Superior temporal gyrus (tissue), 1 donor: Measurements from ENCODE around the gene ZNF223.

Experiments
- DNase-seq: peaks from one replicate; pipeline ENCODE4 v3.0.0-alpha.2; 2016; ENCODE audit errors: extremely low spot score

ZNF223 gene

GRCh38 chr19:44071824-44072542 is 20.1 kb downstream of the ZNF223 start, which contains the start of gene ZNF284:
TSS of gene ZNF284 (plus strand) at chr19:44072159. CDS start at chr19:44076390, 4,231 bp downstream.
- peak; percentile 98 for DNase-seq

GRCh38 chr19:44072543-44073401 is 20.9 kb downstream of the ZNF223 start:
- DNase-seq: peak; percentile 6

DNA sequence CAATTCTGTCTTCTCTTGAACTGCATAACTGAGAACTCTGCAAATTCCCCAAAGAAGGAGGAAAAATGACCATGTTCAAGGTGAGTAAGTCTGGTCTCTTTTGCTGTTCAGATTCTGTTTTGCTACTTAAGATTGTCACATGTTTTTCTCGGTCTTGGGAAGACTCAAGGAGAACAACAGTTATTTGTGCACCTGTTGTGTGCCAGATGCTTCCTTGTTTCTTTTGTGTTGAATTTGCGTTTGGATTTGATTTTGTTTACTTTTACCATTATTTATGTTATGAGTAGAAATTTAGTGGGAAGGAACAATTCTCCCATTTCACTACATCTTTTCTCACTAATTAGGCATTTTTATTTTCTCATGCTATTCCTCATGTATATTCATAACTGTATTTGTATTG is 24.5 kb downstream of the ZNF223 start:
- DNase-seq: no peak

DNA sequence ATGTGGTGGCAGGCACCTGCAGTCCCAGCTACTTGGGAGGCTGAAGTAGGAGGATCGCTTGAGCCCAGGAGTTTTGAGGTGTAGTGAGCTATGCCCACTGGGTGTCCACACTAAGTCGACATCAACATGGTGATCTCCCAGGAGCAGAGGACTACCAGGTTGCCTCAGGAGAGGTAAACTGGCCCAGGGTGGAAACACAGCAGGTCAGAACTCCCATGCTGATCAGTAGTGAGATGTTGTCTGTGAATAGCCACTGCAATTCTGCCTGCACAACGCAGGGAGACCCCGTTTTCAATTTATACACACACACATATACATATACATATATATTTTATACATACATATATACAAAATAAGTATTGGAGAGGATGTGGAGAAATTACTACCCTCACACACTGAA is 40.3 kb downstream of the ZNF223 start:
- no peak for DNase-seq

DNA sequence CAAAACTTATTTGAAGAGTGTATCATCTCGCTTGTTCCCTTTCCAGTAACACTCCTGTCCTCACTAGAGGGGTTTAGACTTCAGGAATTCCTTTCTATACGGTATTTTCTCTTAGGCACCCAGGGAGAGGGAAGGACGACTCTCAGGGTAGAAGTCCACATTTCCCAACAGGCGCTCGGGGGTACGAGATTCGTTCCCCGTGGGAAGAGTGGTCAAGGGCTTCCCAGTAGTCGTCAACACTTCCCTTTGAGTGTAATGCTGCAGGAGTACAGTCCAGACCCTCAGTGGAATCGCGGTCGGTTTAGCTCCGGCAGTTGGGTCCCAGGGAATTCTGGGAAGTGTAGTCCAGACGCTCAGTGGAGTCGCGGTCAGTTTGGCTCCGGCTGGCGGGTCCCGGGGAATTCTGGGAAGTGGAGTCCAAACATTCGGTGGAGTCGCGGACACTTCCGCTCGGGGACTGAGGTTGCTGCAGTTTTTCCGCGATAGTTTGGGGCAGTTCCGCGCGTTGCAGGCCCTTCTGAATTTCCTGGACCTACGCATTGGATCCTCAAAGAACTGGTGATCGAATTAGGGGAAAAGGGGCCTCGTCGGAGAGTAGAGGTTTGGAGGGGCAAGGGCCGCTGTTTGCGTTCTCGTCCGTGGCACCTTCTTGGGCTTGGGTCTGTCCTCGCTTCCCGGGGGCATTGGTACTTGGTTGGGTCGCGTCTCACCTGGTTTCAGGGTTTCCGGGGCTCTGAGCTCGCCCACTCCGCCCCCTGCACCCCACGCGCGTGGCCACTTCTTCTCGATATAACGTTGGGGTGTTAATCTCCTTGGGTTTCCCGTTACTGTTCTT is 42.3 kb downstream of the ZNF223 start, which contains the start of gene ZNF224:
TSS of gene ZNF224 (plus strand) at position 431 of the 835 bp plus-strand sequence. CDS start 3,513 bp downstream, outside the sequence.
- peak; percentile 98 for DNase-seq

- DNase-seq: no peak
Measured at GRCh38 chr19:44107751-44108150, 55.9 kb downstream of the ZNF223 start.

DNA sequence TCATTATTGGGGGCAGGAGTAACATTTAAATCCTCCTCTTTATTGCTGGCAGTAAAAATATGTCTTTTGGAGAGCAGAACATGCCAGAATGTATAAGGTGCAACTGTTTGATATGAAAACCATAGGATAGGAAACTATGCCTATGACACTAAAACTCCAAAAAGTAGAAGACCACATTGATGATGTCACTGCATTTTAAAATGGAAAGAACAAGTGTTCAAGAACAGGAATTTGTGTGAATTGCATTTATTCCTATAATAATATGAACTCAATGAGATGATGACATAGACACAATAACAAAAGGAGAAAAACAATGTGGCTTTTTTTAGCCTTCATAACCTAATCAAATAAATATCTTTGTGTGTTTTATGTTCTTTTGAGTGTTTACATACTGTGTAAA is 57.6 kb downstream of the ZNF223 start:
- no peak for DNase-seq

DNA sequence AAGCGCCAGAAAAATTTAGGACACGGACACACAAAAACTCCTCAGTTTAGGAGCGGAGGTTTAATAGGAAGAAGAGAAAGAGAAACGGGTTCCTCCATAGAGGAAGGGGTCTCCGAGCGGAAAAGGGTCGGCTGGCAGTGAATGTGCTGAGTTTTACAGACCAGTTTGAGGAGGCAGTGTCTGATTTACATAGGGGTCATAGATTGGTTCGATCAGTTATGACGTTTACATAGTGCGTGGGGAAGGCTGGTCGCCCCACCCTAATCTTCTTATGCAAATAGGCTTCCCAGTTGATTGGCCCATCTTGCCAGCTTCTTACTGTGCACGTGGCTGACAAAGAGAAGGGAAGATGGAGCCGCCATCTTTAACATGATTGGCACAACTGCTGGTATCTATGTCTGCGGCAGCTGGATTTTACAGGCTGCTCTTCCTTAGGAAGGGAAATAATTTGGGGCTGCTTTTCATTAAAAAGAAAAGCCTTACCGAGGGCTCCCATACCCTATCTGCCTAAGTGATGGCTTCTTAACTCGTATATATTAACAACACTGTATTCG is 60.2 kb downstream of the ZNF223 start:
- DNase-seq: no peak

- DNase-seq: no peak
Measured at GRCh38 chr19:44112802-44113137, 60.9 kb downstream of the ZNF223 start.

- peak; percentile 100 for DNase-seq
Measured at GRCh38 chr19:44113138-44113783, 61.4 kb downstream of the ZNF223 start, which contains the start of gene ZNF225. TSS of gene ZNF225 (plus strand) at chr19:44113399. CDS start at chr19:44115828, 2,429 bp downstream.

DNA sequence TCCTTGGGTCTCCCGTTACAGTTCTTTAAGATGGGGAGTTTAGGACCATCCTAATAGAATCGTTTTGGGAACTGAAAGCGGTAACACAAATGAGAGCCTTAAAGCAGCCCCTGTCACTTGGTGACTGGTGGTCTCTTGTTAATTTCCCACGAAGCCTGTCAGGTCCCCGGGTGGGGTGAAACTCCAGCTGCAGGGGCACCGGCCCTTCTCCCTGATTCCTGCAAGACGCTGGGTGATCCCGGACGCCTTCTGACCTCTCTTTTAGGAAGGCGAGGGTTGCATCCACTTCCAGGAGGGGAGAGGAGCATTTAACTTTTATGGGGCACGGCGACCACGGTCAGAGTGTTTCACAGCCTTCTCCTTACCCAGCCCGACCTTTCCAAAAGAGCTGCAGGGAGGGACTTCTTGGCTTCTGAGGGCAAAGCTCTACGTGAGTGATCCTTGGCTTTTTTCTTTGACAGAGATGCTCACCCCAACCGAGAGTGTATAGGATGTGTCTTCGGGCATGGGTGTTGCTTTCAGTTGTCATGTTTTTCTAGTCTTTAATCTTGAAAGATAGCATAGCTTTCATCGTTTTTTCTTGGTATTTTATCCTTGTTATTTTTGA is 62.1 kb downstream of the ZNF223 start:
- DNase-seq: no peak
